NB4 (cell line): ENCODE results near the gene GIT2.

Experiments used
- CTCF ChIP-seq: IDR thresholded peaks from one replicate; pipeline ENCODE4 v1.5.1; 2012; ENCODE audit warnings: low read depth, low read length
- MYC ChIP-seq: IDR thresholded peaks from 2 replicates; pipeline ENCODE4 v1.6.1; 2011; ENCODE audit warnings: low read depth, low read length
- POLR2A ChIP-seq: IDR thresholded peaks from 2 replicates; pipeline ENCODE4 v1.6.1; 2011; ENCODE audit warnings: mild to moderate bottlenecking; ENCODE audit not compliant: insufficient read length; ENCODE audit errors: extremely low read depth

- TF ChIP-seq CTCF (no peak), MYC (no peak; the same call in 1 of the 2 replicates), POLR2A (no peak)
These were observed 1.6 kb downstream of the GIT2 start for GRCh38 chr12:109994401-109995175.
